NOMO-1 treated with dmso at 0.1 percent for 144 hours (cell line): Measurements from ENCODE around the gene MGRN1.
A peak's percentile ranks its signal among the peaks of the same experiment; 100 is the strongest.

ENCODE experiments used
- DNase-seq: peaks from one replicate; lab custom pipeline; 2025; ENCODE audit not compliant: unreplicated experiment; lab: John Stamatoyannopoulos, UW

The MGRN1 gene

DNA sequence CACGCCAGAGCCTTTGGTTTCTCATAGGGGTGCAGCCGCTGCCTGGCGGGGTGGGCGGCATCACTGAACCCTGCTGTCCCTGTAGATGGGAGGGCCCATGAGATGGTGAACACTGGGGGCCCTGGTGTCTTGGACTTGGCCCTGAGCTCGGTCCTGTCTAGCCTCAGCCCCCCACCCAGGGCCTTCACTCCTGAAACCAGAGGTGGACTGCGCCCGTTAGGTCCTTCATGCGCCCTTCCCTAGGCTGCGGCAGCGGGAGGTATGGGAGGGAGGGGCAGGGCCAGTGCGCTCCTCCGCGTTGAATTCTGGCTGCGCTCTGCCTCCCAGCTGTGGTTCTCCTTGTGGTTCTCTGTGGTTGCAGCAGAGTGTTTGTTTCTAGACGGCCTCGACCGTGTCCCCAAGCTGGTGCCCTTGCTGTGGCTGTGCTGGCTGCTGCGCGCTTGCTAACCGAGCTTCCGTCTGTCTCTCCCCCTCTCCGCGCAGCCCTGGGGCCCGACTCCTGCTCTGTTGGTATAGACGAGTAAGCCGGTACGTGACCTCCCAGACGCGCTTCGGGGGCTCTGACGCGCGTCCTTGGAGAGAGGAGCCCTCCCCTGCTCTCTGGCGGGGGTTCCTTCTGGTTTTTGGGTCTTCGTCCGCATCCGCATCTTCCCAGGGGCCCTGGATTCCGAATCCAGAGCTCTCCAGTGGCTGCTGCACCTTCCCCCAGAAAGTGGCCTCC lies 61.3 kb downstream of the MGRN1 start:
- no peak for DNase-seq

DNA sequence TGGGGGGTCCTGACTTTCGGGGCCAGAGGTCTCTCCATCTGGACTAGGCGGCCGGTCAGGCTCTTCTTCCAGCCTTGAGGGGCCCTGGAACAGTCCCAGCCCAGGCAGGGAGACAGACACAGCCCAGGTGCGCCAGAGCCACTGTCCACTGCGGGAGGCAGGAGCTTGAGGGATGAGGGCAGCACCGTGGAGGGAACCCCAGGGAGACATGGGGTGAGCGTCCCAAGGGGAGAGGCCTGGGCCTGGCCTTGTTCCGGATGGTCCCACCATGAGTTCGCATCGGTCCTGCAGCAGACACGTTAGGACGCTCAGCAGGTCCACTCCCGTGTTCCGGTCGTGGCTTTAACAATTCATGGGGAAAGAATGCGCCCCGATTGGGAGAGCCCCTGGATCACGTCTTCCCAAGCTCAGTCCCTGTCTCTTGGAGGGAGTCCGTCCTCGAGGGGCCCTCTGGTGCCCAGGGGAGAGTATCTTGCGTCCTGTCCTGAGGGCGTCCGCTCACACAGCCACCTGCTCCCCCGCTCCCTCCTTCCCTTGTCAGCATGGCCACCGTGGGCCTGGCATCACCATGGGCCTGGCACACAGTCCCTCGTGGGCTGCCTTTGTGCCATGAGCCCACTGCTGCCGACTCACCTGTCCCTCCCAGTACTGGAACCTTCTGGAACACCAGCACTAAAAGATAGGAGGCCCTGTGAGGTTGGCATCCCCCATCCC lies 62.0 kb downstream of the MGRN1 start:
- DNase-seq = no peak

DNA sequence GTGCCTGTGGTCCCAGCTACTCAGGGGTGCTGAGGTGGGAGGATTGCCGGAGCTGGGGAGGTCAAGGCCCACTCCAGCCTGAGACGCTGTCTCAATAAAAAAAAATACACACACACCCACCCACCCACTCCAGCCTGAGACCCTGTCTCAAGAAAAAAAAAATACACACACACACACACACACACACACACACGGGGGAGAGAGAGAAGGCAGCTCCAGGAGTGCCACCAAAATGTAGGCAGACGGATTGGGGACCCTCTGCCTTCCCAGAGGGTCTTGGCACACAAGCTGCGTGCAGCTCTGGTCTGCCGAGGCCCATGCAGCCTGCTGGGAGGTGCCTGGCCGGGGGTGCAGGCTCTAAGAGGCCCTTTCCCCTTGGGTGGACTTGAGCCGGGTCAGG lies 62.8 kb downstream of the MGRN1 start:
- no peak for DNase-seq

DNA sequence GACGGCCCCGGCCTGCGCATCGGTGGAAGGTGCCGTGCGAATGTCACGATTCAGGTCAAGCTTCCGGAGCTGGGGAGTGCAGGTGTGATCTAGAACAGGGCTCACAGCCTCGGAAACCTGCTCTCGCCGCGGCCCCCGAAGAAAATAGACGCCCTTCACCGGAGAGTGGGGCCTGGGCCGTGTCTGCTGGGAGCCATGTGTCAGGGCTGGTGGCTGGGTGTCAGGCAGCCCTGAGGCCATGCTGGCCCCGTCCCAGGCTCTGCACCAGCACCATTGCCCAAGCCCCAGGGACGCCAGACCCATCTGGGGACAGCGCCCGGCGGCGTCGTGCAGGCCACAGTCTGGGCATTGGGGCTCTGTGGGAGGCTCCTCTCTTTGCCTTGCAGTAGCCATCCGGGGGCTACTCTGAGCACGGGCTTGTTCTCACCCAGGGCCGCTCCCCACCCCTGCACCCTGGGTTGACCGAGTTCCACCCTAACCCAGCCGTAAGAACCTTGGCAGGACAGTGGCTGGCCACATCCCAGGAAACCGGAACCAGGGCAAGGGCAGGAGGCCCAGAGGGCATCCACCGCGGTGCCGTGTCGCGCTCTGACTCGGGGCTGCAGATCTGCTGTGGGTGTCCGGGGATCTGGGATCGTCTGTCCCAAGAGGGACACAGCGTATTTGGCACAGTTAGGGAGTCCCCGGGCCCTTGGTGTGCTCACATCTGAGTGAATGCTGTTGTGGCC lies 63.5 kb downstream of the MGRN1 start:
- DNase-seq = no peak

DNA sequence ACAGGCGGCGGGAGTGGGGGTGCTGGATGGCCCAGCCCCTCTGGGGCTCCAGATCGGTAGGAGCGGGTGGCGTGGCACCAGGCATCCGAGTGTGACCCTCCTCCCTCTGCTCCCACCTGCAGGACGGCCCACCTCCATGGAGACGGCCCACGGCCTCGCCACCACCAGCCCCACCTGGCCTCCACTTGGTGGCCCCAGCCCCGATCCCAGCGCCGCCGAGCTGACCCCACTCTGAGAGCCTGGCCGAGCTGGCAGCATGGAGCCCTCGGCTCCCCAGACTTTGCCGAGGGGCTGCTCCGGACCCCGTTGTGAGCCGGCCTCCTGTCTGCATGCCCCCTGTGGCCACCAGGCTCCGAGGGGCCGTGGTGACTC lies 64.0 kb downstream of the MGRN1 start:
- no peak for DNase-seq

DNA sequence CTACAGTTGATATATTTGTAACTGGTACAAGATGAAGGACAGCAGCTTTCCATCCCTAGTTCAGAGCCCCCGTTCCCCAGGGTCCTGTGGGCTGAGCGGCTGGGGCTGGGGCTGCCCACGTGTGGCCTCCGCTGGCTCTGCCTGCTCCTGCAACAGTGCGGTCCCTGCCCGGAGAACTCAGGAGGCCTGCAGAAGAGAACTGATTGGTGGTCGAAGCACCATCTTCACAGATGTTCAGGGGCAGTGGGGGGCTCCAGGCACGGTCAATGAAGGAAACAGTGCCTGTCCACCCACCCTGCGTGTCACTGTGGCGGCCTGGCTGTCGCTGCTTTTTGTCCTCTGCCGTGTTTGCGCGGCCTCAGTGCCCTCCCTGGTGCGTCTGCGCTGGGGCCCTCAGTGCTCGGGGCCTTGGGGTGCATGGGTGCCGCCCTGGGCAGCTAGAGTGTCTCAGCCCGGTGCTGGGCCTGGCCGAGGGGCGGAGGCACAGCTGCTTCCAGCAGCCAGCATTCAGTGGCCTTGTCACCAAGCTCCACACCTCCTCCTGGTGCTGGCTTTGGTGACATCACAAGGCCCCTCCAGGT lies 64.6 kb downstream of the MGRN1 start:
- no peak for DNase-seq

DNA sequence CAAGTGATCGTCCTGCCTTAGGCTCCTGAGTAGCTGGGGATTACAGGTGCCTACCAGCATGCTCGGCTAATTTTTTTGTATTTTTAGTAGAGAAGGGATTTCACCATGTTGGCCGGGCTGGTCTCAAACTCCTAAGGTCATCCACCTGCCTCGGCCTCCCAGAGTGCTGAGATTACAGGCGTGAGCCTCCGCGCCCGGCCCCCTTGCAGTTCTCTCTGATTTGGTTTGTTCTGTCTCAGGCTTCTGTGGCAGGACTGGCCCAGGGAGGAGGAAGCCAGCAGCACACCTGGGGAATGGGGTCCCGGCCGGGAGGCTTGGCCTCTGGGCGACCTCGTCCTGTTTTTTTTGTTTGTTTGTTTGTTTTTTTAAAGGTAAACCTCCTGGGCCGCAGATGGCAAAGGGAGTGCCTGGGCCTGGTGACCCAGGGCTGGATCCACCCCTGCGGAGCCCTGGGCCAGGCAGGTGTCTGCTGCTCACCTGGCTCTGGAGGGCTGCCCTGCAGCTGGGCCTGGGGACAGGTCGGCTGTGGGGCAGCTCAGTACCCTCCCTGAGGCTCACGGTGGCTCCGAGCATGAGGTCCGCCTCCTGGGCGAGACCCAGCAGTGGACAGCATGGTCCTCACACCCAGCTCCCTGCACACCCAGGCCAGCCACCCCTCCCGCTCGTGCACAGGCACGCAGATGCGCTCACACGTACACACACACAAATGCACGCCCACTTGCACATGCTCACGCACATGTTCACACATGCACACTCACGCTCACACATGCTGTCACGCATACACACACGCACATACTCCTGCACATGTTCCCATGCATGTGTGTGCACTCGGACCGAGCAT lies 65.5 kb downstream of the MGRN1 start:
- no peak for DNase-seq

DNA sequence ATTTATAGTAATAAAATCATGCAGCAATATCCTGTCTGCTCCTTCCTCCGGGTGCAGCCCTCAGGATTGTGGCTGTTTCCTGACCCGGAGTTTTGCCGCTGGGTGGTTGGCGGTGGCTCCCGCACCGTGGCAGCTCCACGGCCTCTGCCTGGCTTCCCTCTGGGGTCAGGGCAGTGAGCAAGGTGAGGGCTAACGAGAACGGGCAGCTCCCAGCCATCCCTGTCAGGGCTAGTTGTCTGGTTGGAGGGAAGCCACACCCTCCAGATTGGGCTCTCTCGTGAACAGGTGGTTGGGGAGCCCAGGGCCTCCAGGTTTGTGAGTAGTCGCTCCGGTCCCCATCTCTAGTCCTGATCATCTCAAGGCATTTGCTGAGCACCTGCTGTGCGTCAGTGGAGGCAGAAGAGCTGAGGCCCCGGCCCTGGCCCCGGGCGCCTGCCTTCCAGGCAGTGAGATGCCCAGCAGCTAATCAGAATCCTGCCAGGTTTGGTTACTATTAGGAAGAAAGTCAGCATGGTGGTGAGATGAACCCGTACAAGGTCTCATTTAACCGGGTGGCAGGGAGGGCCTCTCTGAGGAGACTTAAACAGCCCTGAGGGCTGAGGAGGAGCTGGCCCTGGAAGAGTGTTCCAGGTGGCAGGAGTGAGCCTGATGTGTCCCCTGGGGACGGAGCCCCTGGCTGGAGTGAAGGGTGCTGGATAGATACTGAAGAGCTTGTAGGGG lies 66.5 kb downstream of the MGRN1 start:
- DNase-seq = peak; percentile 34

DNA sequence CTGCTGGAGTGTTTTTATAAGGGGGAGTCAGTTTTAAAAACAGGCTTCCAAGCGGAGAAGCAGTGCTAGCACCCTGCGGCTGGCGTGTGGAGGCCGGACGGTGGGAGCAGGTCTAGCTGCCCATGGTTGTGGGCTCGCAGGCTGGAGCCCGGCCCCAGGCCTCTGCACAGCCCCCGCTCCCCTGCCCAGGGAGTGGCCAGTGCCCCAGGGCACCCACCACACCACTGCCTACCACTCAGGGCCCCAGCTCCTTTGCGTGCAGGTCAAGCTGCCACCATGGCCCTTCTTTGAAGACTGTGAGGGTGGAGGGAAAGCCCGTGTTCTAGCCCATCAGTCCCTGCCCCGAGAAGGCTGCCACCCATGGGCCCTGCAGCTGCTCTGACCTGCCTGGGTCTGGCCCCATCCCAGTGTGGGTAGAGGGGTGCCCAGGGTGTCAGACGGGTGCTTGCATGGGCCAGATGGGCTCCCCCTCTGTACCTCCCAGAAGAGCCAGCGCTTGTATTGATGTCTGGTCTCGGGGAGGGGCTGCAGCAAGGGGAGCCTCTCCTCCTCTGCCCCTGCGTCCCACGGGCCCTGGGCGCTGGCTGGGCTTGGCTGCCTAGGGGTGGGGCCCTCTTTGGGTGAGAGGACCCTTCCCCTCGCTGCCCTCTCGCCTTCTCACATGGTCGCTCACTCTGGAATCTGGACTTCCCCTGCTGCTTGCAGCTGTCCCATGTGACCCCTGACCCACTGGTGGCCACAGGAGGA lies 67.2 kb downstream of the MGRN1 start:
- no peak for DNase-seq

DNA sequence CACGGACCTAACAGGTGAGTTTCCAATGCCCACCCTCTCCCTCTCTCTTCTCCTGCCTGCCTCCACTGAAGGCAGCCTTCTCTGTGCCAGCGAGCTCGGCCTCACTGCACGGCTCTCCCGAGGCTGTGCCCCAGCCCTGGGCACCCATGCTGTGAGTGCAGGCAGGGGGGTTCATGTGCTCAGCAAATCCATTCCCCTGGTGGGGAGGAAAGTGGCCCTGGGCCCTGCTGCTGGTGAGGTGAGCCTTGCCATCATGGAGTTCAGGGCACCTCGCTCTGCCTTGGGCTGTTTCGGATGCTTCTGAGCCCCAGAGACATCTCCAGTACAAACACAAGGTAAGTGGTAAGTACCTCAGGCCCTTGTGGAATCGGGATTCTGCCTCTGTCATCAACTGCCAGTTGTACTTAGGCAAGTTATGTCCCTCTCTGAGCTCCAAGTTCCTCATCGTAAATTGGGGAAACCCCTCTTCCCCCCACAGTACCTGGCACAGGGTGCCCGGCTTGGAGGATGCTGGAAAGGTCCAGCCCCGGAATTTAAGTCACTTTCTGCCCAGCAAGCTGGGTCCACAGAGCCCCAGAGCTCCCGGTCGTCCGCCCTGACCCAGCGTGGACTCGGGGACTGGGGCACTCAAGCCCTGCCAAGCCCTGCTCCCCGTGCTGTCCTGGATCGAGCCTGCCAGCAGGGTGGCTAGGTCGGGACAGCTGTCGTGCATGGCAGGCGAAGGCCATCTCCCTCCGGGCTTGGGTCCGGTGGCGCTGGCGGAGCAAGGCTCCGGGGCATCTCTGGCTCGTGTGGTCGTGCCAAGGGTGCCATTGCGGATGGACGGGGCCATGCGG lies 68.1 kb downstream of the MGRN1 start:
- DNase-seq = peak; percentile 46

DNA sequence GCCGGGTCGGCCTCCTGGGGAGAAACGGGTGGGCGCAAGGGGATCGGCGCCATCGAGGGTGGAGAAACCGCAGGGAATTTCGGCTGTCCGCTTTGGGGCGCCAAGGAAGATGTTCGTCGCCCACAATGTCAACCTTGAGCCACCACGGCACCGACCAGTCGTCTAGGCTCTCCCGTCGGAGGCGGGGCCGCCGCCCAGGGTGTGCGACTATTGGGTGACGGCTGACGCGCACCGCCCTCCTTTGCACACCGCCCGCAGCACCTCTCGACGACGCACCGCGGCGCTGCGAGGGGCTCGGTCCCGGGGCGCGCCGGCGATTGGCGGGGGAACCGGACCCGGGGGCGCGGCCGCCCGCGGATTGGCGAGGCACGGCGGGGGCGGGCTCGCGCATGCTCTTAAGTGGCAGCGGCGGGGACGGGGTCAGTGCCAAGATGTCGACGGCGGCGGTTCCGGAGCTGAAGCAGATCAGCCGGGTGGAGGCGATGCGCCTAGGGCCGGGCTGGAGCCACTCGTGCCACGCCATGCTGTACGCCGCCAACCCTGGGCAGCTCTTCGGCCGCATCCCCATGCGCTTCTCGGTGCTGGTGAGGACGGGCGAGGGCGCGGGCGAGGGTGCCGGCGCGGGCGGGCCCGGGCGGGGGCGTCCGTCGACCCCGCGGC lies 68.8 kb downstream of the MGRN1 start, which contains the start of gene NUDT16L1:
Gene NUDT16L1 (plus strand): TSS at position 267 of the 660 bp plus-strand sequence. CDS start 165 bp downstream, at position 432.
- peak; percentile 97 for DNase-seq

DNA sequence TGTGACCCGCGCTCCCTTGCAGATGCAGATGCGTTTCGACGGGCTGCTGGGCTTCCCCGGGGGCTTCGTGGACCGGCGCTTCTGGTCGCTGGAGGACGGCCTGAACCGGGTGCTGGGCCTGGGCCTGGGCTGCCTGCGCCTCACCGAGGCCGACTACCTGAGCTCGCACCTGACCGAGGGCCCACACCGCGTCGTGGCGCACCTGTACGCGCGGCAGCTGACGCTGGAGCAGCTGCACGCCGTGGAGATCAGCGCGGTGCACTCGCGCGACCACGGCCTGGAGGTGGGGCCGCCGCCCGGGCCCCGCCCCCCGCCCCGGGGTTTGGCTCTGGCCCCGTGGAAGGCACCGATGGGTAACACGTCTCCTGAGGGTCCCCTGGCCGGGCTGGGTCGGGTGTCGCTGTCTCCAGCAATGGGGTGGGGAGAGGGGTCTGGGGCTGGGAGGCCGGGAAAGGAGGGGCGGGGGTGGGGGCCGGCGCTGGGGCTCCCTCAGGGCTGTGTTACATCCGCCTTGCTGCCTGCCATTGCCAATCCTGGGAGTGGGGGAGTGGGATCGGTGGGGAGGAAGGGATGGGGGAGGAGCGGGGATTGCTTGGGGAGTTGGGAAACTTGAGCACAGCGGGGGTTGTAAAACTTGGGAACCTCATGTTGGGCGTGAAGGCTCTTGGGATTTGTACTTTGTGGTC lies 69.5 kb downstream of the MGRN1 start:
- DNase-seq = no peak

DNA sequence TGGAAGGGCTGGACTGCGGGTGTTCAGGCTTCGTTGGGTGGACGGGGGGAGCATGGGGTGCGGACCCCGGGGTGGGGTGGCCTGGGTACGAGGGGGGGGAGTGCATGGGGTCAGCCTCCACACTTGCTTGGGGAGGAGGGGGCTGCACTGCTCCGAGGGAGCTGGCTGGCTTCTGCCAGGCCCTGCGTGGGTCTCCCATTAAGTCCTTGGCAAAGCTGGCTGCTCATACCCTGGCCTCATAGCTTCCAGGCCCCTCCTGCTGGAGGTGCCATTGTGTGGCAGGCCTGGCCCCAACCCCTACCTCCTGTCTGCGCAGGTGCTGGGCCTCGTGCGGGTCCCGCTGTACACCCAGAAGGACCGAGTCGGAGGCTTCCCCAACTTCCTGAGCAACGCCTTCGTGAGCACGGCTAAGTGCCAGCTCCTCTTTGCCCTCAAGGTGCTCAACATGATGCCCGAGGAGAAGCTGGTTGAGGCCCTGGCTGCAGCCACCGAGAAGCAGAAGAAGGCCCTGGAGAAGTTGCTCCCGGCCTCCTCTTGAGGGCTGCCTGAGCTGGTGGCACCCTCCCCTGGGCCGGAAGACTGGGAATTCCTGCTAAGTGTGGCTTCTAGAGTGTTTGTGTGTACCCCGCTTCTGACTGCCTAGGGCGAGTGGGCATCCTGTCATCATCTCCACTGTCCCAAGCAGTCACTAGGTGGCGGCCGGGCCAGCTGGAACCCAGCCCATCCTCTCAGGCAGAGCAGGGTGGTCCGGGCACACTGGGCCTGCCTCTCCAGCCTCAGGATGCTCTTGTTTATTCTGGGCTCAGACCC lies 70.2 kb downstream of the MGRN1 start:
- no peak for DNase-seq

DNA sequence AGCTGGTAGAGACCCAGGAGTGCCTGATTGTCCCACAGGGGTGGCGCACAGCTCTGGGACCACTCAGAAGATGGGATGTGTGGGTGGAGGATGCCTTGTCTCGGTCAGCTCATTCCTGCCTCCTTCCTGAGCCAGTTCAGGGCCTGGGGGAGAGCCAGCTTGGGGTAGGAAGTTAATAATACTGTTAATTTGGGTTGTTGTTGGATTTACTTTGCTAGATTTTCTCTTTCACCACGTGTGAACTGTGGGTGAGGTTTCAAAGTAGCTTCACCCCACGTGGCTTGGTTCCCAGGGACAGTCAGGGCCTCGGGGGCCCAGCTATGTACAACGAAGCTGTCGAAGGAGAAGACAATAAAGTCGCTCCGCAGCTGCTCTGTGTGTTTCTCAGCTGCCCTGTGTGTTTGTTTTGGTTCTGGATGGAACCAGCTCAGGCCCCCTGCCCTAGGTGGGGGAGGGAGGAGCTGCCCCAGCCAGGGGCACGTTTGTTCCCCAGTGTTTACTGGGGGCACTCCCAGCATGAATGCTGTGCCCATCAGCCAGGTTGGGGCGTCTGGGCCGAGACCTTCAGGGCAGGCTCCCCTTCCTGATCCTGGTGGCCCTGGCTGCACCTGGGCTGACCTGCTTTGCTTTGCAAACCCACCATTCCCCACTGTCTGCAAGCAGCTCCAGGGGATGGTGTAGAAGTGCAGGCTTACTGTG lies 71.0 kb downstream of the MGRN1 start:
- DNase-seq = no peak

DNA sequence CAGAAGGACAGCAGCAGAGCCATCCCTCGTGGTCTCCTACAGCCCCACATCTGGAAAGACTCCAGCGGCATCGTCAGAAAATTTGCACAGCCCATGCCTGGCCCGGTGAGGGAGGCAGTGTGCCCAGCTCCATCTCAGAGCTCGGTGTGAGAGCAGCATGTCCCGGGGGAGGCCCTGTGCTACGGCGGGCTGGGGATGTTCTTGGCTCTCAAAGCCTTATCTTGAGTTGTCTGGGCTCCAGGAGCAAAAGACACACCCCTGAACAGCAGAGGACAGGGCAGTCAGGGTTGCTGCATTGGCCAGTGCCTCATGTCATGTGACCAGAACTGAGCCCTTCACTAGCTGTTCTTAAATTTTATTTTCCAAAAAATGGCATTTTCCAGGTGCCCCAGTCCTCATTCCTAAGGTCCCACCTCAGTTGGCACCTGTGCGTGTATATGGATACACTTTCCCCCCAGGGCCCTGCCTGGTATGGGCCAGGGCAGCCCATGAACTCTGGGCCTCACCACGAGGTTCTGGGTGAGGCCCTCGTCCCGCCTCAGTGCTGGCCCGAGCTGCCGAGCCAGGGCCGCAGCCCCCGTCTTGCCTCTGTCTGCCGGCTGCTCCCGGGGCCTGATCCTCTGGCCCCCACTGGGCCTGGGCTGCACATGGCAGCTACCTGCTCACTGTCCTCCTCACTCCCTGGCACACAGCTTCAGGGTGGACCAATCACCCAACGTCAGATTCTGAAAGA lies 71.7 kb downstream of the MGRN1 start:
- DNase-seq = no peak
